Astrocyte (in vitro differentiated cells and primary cell): Measurements from ENCODE around the gene MTUS2.

Experiments
- CTCF ChIP-seq: IDR thresholded peaks from 2 replicates; pipeline ENCODE4 v1.5.1; 2011; ENCODE audit warnings: low read depth, mild to moderate bottlenecking, inconsistent platforms, low read length, moderate library complexity; ENCODE audit not compliant: insufficient read depth
- EZH2 ChIP-seq: IDR thresholded peaks from 2 replicates; pipeline ENCODE4 v1.6.1; 2012; ENCODE audit warnings: mild to moderate bottlenecking, low read length, inconsistent platforms; ENCODE audit not compliant: insufficient read depth

DNA sequence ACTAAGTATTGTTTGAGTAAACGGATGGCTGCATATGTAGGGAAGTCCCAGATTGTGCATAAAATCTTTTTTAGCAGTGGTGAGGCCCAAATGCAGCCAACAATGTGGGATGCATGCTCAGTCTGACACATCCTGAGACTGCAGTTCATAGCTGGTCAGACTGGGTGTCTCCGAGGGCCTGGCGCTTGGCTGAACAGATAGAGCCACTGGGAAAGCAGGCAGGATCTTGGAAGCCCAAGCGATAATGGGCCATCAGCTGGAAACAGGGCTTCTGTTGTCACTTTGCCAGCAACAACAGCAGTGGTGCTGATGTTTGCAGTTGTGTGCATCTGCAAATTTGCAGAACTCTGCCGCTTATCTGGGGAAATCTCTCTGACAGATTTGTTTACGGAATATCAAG lies 36.1 kb downstream of the MTUS2 start:
- TF ChIP-seq CTCF (no peak), EZH2 (no peak)
